Panc1 (cell line): ENCODE measurements around the gene LRRC70.

Experiments used
- POLR2AphosphoS5 ChIP-seq: IDR thresholded peaks from 2 replicates; pipeline ENCODE4 v1.6.1; 2012; ENCODE audit warnings: mild to moderate bottlenecking, low read depth, low read length, moderate library complexity
- TF ChIP-seq, protein P1 (sequence below): fragments of 450-650 bp; IDR thresholded peaks from 2 replicates; pipeline ENCODE4 v1.5.1; 2017; ENCODE audit warnings: mild to moderate bottlenecking

- TF ChIP-seq, protein P1, sequence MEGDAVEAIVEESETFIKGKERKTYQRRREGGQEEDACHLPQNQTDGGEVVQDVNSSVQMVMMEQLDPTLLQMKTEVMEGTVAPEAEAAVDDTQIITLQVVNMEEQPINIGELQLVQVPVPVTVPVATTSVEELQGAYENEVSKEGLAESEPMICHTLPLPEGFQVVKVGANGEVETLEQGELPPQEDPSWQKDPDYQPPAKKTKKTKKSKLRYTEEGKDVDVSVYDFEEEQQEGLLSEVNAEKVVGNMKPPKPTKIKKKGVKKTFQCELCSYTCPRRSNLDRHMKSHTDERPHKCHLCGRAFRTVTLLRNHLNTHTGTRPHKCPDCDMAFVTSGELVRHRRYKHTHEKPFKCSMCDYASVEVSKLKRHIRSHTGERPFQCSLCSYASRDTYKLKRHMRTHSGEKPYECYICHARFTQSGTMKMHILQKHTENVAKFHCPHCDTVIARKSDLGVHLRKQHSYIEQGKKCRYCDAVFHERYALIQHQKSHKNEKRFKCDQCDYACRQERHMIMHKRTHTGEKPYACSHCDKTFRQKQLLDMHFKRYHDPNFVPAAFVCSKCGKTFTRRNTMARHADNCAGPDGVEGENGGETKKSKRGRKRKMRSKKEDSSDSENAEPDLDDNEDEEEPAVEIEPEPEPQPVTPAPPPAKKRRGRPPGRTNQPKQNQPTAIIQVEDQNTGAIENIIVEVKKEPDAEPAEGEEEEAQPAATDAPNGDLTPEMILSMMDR, result no peak
- TF ChIP-seq POLR2AphosphoS5, result no peak
Measured at GRCh38 chr5:62623271-62623670, 44.7 kb downstream of the LRRC70 start.
